ENCODE data around the gene CSMD2. TPM values are rescaled to one million over a fixed set of nuclear protein-coding genes. Genes with fewer than 3 reads are reported as not detected.

CSMD2 gene
- total and polyA plus RNA-seq, 2 of the 8 experiments (the other 6 are each of a cell fraction or from before 2014, with no cell fraction given), result 7.0 to 14.7 TPM

- TF ChIP-seq CHD7 (IDR thresholded peaks at IDR 0.05; ENCODE audit: insufficient replicate concordance, low read length) (no peak), RXRA (IDR thresholded peaks at IDR 0.05; ENCODE audit: insufficient read depth, low read depth, low read length) (no peak), FOSL1 (IDR thresholded peaks at IDR 0.05; ENCODE audit: insufficient read depth, low read depth, low read length) (no peak), SP2 (IDR thresholded peaks at IDR 0.05; ENCODE audit: low read length) (no peak), KDM1A (IDR thresholded peaks at IDR 0.05; ENCODE audit: borderline replicate concordance, low read length) (no peak), SIRT6 (IDR thresholded peaks at IDR 0.05; ENCODE audit: low read length) (no peak), RFX5 (IDR thresholded peaks at IDR 0.05; ENCODE audit: borderline replicate concordance, low read depth, low read length) (no peak), TAF1 (IDR thresholded peaks at IDR 0.05; ENCODE audit: low read depth, low read length) (no peak), CEBPB (IDR thresholded peaks at IDR 0.05; ENCODE audit: low read depth, low read length) (no peak), SAP30 (IDR thresholded peaks at IDR 0.05; ENCODE audit: insufficient read depth, insufficient replicate concordance, low read length) (no peak), ATF3 (IDR thresholded peaks at IDR 0.05; ENCODE audit: insufficient read depth, low read depth, low read length) (no peak), TCF12 (IDR thresholded peaks at IDR 0.05; ENCODE audit: low read depth, low read length) (no peak)
Observed at GRCh38 chr1:33727310-33727709, 437.7 kb downstream of the CSMD2 start (continued).
